Body of pancreas (tissue), 4 donors: Measurements from ENCODE around the gene DUSP16.

Source experiments
- CTCF ChIP-seq, 7 experiments: fragments of 450-650 bp in 4 of 7; fragments of 200-600 bp in 3 of 7; sonication (generic) in 3 of 7; IDR thresholded peaks; one replicate each; pipeline ENCODE4 v1.5.1; 2016 to 2019; ENCODE audit warnings: antibody characterized with exemption in 7 of 7
- POLR2A ChIP-seq, 3 donors: fragments of 450-650 bp; IDR thresholded peaks; one replicate each; pipeline ENCODE4 v1.6.1; 2016; ENCODE audit warnings: antibody characterized with exemption in 3 of 3, mild to moderate bottlenecking in 2 of 3

- TF ChIP-seq CTCF (IDR thresholded peaks at IDR 0.05): no peak
- TF ChIP-seq POLR2A (IDR thresholded peaks at IDR 0.05): no peak
Measured at GRCh38 chr12:12447236-12447635, 115.4 kb downstream of the DUSP16 start.
